Frontal cortex (tissue), 4 donors: ENCODE results near the gene TRIM46. TPM values are rescaled to one million over a fixed set of nuclear protein-coding genes. Genes with fewer than 3 reads are reported as not detected.
"Not testable (repeated sequence)": the region's sequence is repeated elsewhere in the genome, so short reads cannot be mapped to it uniquely, and the experiment has no call there.

Source experiments
- DNase-seq, 2 donors: peaks; one replicate each; pipeline ENCODE4 v3.0.0; 2012; ENCODE audit warnings: low spot score in 2 of 2
- FAIRE-seq: peaks from 2 replicates; lab custom pipeline; 2012; peaks lifted over from hg19 to GRCh38; lab: Jason Lieb, UNC
- total RNA-seq: library from RNA; depleted of rRNA; stranded (reverse); fragments of >200 nt; gene quantifications from one replicate; pipeline ENCODE4 v1.2.3, GENCODE V29; 2014
- donor health status: control.
- donor health status: control.
- donor health status: control.

TRIM46 gene
- total RNA-seq, 1 donor from 2014 or later: 21.2 TPM

DNA sequence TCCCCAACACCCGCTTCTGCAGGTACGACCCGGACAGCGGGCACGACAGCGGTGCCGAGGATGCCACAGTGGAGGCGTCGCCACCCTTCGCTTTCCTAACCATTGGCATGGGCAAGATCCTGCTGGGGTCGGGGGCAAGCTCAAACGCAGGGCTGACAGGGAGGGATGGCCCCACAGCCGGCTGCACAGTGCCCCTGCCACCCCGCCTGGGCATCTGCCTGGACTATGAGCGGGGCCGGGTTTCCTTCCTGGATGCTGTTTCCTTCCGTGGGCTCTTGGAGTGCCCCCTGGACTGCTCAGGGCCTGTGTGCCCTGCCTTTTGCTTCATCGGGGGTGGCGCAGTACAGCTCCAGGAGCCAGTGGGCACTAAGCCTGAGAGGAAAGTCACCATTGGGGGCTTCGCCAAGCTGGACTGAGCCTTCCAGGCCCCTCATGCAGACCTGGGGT, 10.1 kb downstream of the TRIM46 start:
- DNase-seq (no peak), FAIRE-seq (no peak)

DNA sequence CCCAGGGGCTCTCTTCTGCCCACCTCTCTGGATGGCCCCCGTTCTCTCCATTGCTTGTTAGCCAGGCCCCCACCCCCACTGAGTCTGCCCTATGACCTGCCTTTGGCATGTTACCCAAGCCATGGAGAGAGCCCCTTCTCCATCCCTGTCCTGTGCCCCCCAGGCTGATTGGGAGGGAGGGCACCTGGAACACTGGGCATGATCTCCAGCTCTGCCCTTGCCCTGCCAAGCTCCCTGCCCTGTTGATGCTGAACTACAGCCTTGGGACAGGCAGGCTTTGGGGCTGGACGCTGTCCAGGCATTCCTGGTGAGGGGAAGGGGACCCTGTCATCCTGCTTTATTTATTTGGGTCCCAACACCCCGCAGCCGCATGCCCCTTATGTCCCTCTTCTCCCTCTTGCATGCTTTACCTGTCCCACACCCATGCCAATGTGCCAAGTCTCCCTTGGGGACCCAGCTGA, 10.7 kb downstream of the TRIM46 start:
- DNase-seq (no peak), FAIRE-seq (no peak)

DNA sequence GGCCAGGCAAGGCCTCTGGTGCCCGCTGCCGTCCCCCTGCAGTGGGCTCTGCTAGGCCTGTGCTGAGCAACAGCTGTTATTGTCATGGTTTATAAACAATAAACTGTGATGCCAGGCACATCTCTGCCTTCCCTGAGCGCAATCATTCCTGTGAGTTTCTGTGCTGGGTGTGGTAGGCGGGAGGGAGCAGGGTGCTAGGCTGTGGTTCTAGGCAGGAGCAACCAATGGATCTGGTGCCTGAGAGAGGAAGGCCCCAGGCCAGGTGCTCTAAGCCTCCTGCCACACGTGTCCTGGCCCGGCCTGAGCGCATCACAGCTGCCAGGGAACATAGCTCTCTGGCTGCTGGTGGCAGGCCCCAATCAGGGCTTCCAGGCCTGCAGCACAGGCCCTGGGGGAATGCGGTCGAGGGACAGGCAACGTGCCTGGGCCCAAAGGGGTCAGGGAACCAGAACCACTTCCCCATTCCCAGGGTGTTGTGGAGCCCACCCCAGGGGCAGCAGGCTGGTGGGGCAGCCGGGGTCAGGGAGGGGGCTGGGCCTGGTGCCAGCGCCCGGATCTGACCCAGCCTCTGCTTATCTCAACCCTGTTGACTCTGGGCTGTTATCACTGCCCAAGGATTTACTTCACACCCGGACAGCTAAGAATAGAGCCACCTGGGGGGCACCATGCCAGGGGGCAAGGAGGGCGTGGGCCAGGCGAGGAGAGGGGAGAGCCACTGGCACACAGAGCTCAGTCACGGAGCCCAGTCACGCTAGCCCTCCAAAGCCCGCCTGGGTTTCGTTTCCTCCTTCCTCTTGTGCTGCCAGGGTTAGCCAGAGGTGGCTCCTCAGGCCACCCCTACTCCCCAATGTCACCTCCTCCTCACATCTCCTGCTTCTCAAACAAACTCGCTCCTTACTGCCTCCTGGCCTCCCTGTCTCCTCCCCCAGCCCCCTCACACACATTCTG, 11.5 kb downstream of the TRIM46 start:
- DNase-seq (no peak), FAIRE-seq (no peak)

DNA sequence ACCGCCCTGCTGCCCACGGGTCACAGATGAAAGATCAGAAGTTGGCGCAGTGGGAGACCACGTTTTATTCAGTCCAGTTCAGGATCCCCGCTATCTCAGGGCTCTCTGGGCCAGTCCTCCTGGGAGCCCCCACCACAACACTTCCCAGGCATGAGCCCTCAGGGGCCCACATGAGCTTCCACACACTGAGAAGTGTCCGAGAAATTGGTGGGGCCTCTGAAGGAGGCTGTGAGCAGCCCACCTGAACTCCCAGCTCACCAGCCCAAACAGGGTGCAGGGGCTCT, 12.1 kb downstream of the TRIM46 start:
- DNase-seq (no peak), FAIRE-seq (no peak)

DNA sequence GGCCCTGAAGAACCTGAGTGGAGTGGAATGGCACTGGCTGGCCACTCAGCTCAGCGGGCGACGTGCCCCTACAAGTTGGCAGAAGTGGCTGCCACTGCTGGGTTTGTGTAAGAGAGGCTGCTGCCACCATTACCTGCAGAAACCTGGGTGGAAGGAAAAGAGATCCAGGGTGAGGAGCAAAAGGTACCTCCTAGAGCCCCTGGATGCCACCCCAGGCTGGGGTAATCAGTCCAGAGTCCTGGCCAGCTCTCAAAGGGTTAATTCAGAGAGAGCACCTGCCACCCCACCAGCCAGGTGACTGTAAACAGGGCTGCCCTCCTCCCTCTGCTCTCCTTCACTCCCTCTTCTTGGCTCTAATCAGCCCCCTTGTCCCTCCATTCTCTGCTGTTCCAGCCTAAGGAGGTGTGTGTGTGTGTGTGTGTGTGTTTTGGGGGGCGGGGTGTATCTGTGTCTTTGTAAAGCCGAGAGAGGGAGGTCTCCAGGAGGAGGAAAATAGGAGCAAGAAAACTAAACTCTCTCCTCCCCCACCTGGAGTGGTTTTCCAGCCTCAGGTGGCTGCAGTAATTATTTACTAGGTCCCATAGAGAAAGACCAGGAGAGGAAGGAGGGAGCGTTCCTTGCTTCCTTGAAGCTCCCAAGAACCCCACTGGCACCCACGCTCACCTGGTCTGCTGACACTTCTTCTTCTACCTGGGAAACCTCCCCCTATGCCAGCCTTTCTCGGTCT, 12.6 kb downstream of the TRIM46 start:
- no peak for DNase-seq
- FAIRE-seq: no peak

DNA sequence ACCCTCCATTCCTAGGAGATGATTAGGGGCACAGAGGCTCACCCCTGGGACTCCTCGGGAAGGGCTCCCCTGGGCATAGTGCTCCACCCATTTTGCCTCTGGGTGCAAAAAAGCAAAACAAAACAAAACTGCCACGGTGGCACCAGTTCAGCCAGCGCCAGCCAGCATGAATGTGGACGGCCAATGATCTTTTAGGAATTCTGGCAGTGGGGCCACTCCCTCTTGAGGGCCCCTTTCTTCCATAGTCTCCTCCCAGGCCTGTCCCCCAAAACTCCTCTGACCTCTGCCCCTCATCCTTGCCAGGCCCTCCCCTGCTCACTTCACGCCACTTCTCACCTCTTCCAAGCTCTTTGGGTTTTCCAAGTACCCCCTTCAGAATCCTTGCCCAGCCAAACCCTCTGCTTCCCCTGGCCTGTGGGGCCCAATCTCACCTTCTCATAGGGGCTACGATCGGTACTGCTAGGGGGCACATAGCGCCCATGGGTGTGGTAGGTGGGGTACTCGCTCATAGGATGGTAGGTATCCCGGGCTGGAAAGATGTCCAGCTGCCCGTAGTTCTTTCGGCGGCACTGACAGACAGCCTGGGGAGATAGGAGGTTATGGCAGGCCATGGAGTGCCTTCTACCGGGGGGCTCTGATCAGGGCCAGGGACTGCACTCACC, 13.3 kb downstream of the TRIM46 start:
- FAIRE-seq (no peak), DNase-seq (no peak)

DNA sequence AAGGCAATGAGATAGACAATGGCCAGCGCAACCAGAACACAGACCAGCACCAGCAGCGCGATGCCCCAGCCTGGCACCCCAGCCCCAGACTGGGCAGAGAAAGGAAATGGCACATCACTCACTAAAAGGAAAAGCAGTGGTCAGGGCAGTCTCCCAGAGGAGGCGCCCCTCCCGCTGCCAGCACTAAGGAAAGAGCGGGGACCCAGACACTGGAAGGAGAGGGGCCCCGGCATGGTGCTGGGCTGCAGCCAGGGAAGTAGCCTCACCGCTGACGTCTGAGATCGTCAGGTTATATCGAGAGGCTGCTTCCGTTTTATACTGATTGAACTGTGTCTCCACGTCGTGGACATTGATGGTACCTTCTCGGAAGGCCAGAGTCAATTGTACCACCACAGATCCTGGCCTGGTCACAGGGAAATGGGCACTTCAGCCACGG, 13.8 kb downstream of the TRIM46 start:
- no peak for FAIRE-seq
- no peak for DNase-seq

DNA sequence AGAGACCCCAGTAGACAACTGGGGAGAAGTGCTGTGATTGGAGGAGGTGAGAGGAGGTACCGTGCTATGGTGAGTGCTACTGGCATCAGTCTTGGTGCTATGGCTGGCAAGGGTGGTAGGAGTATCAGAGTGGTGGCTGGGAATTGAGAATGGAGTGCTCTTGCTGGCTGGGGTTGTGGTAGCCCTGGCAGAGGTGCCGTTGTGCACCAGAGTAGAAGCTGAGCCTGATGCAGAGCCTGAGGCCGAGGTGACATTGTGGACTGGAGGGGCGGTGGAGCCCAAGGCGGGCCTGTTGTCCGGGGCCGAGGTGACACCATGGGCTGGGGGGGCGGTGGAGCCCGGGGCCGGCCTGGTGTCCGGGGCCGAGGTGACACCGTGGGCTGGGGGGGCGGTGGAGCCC, 14.6 kb downstream of the TRIM46 start:
- DNase-seq (no peak), FAIRE-seq (no peak)

DNA sequence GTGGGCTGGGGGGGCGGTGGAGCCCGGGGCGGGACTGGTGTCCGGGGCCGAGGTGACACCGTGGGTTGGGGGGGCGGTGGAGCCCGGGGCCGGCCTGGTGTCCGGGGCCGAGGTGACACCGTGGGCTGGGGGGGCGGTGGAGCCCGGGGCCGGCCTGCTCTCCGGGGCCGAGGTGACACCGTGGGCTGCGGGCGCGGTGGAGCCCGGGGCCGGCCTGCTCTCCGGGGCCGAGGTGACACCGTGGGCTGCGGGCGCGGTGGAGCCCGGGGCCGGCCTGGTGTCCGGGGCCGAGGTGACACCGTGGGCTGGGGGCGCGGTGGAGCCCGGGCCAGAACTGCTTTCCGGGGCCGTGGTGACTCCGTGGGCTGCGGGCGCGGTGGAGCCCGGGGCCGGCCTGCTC, 16.3 kb downstream of the TRIM46 start:
- FAIRE-seq, DNase-seq: not testable (repeated sequence)

DNA sequence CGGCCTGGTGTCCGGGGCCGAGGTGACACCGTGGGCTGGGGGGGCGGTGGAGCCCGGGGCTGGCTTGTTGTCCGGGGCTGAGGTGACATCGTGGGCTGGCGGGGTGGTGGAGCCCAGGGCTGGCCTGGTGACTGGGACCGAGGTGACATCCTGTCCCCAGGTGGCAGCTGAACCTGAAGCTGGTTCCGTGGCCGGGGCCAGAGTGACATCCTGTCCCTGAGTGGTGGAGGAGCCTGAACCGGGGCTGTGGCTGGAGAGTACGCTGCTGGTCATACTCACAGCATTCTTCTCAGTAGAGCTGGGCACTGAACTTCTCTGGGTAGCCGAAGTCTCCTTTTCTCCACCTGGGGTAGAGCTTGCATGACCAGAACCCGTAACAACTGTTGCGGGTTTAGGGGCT, 18.3 kb downstream of the TRIM46 start:
- no peak for DNase-seq
- FAIRE-seq: no peak

DNA sequence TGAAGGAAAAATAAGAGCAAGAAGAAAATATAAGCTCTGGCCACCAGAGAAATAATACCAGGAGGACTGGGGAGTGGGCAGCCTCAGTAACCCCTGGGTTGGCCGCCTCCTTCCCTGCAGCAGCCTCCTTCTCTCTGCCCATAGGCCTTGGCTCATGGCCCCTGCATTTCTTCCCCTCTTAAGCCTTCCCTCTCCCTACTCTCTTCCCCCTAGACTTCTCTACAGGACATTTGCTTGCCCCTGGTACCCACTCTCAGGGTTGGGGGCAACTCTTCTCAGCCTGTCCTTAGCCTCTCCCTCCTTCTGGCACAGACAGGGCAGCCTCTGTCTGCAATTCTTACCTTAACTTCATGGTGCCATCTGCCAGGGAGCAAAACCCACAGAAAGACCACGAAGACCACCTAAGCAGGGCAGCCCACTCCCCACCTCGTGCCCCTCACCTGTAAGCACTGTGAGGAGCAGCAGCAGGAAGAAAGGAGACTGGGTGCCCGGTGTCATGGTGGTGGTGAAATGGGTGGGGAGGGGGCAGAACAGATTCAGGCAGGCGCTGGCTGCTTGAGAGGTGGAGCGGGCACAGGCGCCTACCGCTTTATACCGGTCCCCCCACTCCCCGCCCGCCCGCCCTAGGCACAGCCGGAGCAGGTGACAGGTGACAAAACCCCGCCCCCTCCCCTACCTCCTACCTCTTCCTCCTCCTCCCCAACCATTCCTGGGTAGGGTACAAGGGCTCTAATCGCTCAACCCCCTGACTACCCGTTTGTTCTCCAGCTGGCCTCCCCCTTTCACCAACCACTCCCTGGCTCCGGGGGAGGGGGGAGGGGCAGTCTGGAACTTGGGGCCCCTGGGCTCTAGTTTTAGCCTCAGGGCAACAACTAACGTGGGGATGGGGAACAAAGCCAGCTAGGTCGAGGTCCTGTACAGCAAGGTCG, 19.0 kb downstream of the TRIM46 start:
- FAIRE-seq: no peak
- DNase-seq: no peak

DNA sequence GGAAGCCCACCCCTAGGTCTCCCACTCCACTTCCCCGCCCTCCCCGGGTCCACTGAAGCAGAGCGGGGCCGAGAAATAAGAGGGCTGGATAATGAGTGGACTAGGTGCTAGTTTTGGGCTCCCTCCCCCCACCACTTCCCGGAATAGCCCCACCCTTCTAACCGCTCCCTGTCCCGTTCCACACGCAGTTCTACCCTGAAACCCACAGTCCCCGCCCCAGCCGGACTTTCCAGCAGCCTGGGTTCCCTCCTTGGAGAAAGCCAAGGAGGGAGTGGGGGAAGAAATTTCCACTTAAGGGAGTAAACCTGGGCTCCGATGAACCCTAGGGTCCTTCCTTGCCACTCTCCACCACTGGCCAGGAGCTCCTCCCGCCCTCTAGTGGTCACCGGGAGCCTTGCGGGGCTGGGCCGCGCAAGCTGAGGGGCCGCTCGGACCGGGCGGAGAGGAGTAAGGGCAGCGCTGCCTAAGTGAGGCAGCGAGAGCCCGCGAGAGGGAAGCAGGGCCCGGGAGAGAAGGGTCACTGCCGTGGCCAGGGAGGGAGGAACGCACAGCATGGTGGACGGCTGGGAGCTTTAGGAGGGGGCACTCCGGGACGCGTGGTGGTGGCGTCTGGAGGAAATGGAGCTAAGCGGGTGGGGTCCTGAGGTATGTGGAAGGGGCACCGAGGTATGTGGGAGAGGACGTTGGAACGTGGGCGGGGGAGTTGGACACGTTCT, 19.8 kb downstream of the TRIM46 start:
- DNase-seq: peak; percentile 84 to 85
- FAIRE-seq: no peak

DNA sequence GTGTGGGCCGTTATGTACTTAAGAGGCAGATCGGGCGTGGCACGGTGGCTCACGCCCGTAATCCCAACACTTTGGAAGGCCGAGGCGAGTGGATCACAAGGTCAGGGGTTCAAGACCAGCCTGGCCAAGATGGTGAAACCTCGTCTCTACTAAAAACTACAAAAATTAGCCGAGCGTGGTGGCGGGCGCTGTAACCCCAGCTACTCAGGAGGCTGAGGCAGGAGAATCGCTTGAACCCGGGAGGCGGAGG, 20.3 kb downstream of the TRIM46 start:
- FAIRE-seq, DNase-seq: not testable (repeated sequence)

DNA sequence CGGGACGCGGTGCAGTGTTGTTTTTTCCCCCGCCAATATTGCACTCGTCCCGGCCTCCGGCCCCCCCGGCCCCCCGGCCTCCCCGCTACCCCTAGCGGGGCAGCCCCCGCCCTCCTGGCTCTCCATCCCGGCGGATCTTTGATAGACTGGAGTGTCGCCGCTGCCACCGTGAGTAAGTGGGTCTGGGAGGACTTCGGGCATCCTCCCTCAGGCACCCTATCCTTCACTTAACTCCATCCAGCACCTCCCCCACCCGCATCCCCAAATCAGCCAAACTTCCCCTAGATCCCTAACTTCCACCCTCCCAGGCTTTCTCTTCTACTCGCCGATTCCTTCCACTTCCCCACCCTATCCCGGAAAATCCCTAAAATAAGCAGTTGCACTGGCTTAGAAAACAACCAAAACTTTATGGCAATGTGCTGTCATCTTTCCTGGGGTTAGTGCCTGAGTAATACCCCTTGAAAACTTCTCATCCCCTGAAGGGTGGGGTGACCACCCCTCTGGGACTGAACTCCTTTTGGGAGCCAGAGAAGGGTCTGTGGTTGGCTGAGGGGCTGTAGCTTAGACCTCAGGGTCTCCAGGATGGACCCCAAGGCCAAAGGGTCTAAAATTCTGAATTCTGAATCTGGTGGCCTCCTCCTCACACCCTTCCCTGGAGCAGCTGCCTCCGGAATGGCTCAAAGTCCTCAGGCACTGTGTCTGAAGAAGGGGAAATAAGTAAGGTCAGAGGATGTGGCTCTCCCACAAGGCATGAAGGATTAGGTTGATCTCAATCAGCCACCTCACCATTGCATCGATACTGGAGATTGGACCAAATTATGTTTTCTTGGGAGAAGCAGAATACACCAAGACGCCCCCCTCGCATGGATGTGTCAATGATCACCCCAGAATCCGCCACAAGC, 21.8 kb downstream of the TRIM46 start:
- FAIRE-seq: no peak
- DNase-seq: no peak

DNA sequence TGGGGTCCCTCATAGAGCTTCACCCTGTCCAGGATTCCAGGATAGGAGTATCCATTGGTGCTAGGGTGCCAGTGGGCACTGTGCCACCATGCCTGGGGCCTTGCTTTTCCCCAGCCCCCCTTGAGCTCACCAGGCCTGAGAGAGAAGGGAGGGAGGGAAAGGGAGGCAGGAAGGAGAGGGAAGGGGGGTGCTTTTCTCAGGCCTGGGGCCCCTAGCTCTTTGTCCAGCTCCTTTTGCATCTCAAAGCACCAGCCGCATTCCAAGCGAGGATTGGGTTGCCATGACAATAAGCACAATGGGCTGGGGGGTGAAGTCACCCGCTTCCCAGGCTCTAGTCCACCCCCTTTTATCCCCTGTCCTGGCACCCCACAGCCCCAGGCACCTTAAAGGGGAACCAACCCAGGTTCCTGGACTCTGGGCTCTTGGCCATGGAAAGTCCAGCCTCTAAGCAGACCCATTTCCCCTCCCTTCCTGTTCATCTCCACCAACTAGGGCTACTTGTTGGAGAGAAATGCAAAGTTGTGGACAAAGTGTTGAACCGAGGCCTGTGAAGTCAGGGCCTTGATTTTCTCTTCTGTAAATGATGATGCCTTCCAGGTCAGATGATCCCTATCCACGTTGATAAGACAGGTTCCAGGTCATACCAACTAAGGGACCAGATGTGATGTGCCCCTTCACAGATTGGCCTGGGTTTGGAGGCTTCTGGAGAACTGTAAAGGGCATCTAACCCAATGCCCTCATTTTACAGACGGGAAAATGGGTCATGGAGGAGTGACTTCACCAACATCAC, 22.6 kb downstream of the TRIM46 start:
- FAIRE-seq (no peak), DNase-seq (no peak)

DNA sequence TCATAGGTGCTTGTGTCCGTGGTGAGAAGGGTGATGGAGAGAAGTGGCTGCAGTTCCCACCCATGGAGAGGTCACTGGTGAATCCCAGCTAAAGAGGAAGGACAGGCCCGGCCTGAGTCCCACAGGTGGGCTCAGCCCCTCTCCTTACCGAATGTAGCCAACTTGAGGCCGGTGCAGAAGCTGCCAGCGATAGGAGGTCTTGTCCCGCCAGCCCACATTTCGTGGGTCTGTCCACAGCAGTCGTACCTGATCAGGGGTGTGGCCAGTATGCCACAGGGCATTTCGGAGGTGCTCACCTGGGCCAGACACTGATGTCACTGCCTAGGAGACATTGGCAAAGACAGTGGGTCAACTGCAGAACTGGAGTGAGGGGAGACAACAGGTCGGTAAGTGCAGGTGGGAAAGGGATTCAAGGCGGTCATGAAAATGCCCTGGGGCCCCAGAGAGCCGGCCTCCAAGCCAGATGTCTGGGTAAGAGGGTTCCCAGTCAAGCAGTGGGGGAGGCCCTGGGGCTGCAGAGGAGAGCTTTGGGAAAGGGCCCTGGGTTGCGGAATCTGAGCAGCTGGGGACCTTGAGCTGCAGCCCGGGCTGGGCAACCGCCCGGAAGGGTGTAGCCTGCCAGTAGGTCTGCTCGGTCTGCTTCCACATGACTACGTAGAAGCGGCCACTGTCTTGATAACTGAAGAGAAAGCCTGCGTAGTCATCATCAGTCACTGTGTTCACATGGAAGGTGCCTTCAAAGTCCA, 23.4 kb downstream of the TRIM46 start:
- DNase-seq (no peak), FAIRE-seq (no peak)
